Measurements from ENCODE around the gene SLAMF7.
"Not testable (repeated sequence)": the region's sequence is repeated elsewhere in the genome, so short reads cannot be mapped to it uniquely, and the experiment has no call there.

SLAMF7 gene

GRCh38 chr1:160781186-160781766 lies 42.2 kb downstream of the SLAMF7 start:
- H3K9me3 ChIP-seq (ENCODE audit: severe bottlenecking) = no peaks in the 10 kb centered on the region
- peaks cover 2% of the 10 kb centered on the region for H3K27me3 ChIP-seq (ENCODE audit: insufficient read depth, poor library complexity, severe bottlenecking)
- DNase-seq (ENCODE audit: low spot score) (no peak), ATAC-seq (ENCODE audit: low read depth) (peak; percentile 55; the same call in 2 of the 3 replicates)
- H3K4me3 ChIP-seq (ENCODE audit: severe bottlenecking) = no peak overlapping the region
- H3K4me1 ChIP-seq (ENCODE audit: insufficient read depth, poor library complexity, severe bottlenecking) = peaks cover 4% of the 10 kb centered on the region
- no peak for TF ChIP-seq CTCF (IDR thresholded peaks at IDR 0.05; ENCODE audit: poor library complexity, severe bottlenecking)
- H3K27ac ChIP-seq (ENCODE audit: poor library complexity, severe bottlenecking) = no peak overlapping the region
- no peaks in the 10 kb centered on the region for H3K36me3 ChIP-seq (ENCODE audit: low read depth)

- no peak for ATAC-seq (ENCODE audit: low read depth)
- H3K4me1 ChIP-seq (ENCODE audit: insufficient read depth, poor library complexity, severe bottlenecking) = peaks cover 4% of the 10 kb centered on the region
- no peak for TF ChIP-seq CTCF (IDR thresholded peaks at IDR 0.05; ENCODE audit: poor library complexity, severe bottlenecking)
- H3K36me3 ChIP-seq (ENCODE audit: low read depth) = no peaks in the 10 kb centered on the region
- H3K4me3 ChIP-seq (ENCODE audit: severe bottlenecking) = no peak overlapping the region
- H3K27me3 ChIP-seq (ENCODE audit: insufficient read depth, poor library complexity, severe bottlenecking) = peaks cover 2% of the 10 kb centered on the region
- no peak for DNase-seq (ENCODE audit: low spot score)
- H3K27ac ChIP-seq (ENCODE audit: poor library complexity, severe bottlenecking) = no peak overlapping the region
- no peaks in the 10 kb centered on the region for H3K9me3 ChIP-seq (ENCODE audit: severe bottlenecking)
Measured at GRCh38 chr1:160781914-160782689, 43.1 kb downstream of the SLAMF7 start.

- not testable (repeated sequence) for H3K27me3 ChIP-seq (ENCODE audit: insufficient read depth, poor library complexity, severe bottlenecking); H3K27ac ChIP-seq (ENCODE audit: poor library complexity, severe bottlenecking); H3K9me3 ChIP-seq (ENCODE audit: severe bottlenecking); DNase-seq (ENCODE audit: low spot score); ATAC-seq (ENCODE audit: low read depth); H3K4me3 ChIP-seq (ENCODE audit: severe bottlenecking); H3K36me3 ChIP-seq (ENCODE audit: low read depth); H3K4me1 ChIP-seq (ENCODE audit: insufficient read depth, poor library complexity, severe bottlenecking)
Measured at GRCh38 chr1:160782988-160783765, 44.1 kb downstream of the SLAMF7 start.

GRCh38 chr1:160789051-160789701 lies 50.1 kb downstream of the SLAMF7 start:
- TF ChIP-seq CTCF (IDR thresholded peaks at IDR 0.05; ENCODE audit: poor library complexity, severe bottlenecking) = no peak
- no peaks in the 10 kb centered on the region for H3K9me3 ChIP-seq (ENCODE audit: severe bottlenecking)
- ATAC-seq (ENCODE audit: low read depth) (no peak), DNase-seq (ENCODE audit: low spot score) (no peak)
- H3K36me3 ChIP-seq (ENCODE audit: low read depth) = no peaks in the 10 kb centered on the region
- no peaks in the 10 kb centered on the region for H3K4me1 ChIP-seq (ENCODE audit: insufficient read depth, poor library complexity, severe bottlenecking)
- H3K27me3 ChIP-seq (ENCODE audit: insufficient read depth, poor library complexity, severe bottlenecking) = peaks cover 2% of the 10 kb centered on the region
- no peak overlapping the region for H3K27ac ChIP-seq (ENCODE audit: poor library complexity, severe bottlenecking)
- no peak overlapping the region for H3K4me3 ChIP-seq (ENCODE audit: severe bottlenecking)

Measured in RWPE2 (cell line).